Hepatocyte (in vitro differentiated cells): ENCODE measurements around the gene C19orf38.

Source experiments
- EZH2 ChIP-seq: fragments of 200-600 bp; sonication (generic); IDR thresholded peaks from 2 replicates; pipeline ENCODE4 v1.6.1; 2016; ENCODE audit warnings: antibody characterized with exemption, mild to moderate bottlenecking, borderline replicate concordance
- EZH2phosphoT487 ChIP-seq: fragments of 200-600 bp; sonication (generic); IDR thresholded peaks from one replicate; pipeline ENCODE4 v1.6.1; 2018; ENCODE audit warnings: antibody characterized with exemption, mild to moderate bottlenecking, low read depth, moderate library complexity; ENCODE audit not compliant: unreplicated experiment, severe bottlenecking
- TF ChIP-seq, protein P1 (sequence below): fragments of 200-600 bp; sonication (generic); IDR thresholded peaks from 2 replicates; pipeline ENCODE4 v1.5.1; 2016; ENCODE audit warnings: antibody characterized with exemption, mild to moderate bottlenecking; ENCODE audit not compliant: poor library complexity

DNA sequence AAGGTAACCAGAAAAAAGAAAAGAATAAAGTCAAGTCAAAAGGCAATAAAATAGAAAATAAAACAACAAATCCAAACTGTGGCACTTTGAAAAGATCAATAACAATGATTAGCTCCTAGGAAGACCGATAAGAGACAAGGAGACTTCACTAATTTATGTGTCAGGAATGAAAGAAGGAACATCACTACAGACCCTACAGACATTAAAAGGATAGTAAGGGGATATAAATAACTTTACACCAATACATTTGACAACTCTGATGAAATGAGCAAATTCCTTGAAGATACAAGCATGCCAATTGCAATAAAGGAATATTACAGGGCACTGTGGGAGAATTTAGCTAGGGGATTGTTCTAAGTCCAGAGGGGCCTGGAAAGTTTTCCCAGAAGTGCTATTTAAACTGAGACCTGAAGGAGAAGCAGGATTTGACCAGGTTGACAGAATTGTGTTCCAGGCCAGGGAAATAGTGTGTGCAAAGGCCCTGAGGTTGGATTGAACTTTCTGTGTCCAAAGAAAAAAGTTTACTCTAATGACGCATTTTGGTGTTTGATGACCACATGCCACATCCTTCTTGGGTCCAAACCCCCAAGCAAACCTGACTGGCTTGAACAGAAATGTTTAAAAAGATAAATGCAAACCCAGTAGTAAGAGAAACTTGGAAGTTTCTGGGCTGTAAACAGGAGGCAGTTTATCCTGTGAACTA lies 1.6 kb upstream of the C19orf38 start:
- TF ChIP-seq, protein P1, sequence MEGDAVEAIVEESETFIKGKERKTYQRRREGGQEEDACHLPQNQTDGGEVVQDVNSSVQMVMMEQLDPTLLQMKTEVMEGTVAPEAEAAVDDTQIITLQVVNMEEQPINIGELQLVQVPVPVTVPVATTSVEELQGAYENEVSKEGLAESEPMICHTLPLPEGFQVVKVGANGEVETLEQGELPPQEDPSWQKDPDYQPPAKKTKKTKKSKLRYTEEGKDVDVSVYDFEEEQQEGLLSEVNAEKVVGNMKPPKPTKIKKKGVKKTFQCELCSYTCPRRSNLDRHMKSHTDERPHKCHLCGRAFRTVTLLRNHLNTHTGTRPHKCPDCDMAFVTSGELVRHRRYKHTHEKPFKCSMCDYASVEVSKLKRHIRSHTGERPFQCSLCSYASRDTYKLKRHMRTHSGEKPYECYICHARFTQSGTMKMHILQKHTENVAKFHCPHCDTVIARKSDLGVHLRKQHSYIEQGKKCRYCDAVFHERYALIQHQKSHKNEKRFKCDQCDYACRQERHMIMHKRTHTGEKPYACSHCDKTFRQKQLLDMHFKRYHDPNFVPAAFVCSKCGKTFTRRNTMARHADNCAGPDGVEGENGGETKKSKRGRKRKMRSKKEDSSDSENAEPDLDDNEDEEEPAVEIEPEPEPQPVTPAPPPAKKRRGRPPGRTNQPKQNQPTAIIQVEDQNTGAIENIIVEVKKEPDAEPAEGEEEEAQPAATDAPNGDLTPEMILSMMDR = no peak
- no peak for TF ChIP-seq EZH2
- TF ChIP-seq EZH2phosphoT487 = no peak
